Ishikawa (cell line): ENCODE measurements around the gene YBX2.

Source experiments
- CEBPB ChIP-seq: IDR thresholded peaks from 2 replicates; pipeline ENCODE4 v1.6.1; 2012
- CREB1 ChIP-seq: IDR thresholded peaks from 2 replicates; pipeline ENCODE4 v1.6.1; 2012; ENCODE audit warnings: low read depth
- EGR1 ChIP-seq: IDR thresholded peaks from 2 replicates; pipeline ENCODE4 v1.6.1; 2012
- EP300 ChIP-seq: IDR thresholded peaks from 2 replicates; pipeline ENCODE4 v1.6.1; 2012; ENCODE audit warnings: borderline replicate concordance
- FOXM1 ChIP-seq: IDR thresholded peaks from 2 replicates; pipeline ENCODE4 v1.6.1; 2012; ENCODE audit warnings: low read depth, borderline replicate concordance
- MAX ChIP-seq: IDR thresholded peaks from 2 replicates; pipeline ENCODE4 v1.6.1; 2012
- NFIC ChIP-seq: IDR thresholded peaks from 2 replicates; pipeline ENCODE4 v1.6.1; 2012
- RAD21 ChIP-seq: IDR thresholded peaks from 2 replicates; pipeline ENCODE4 v1.6.1; 2012; ENCODE audit warnings: low read depth
- REST ChIP-seq: IDR thresholded peaks from 2 replicates; pipeline ENCODE4 v1.6.1; 2012; ENCODE audit warnings: low read depth, mild to moderate bottlenecking
- TAF1 ChIP-seq: IDR thresholded peaks from 2 replicates; pipeline ENCODE4 v1.6.1; 2012; ENCODE audit warnings: low read depth, mild to moderate bottlenecking
- TCF12 ChIP-seq: IDR thresholded peaks from 2 replicates; pipeline ENCODE4 v1.6.1; 2012; ENCODE audit warnings: low read depth
- TEAD4 ChIP-seq: IDR thresholded peaks from 2 replicates; pipeline ENCODE4 v1.6.1; 2012
- USF1 ChIP-seq: IDR thresholded peaks from 2 replicates; pipeline ENCODE4 v1.6.1; 2012
- YY1 ChIP-seq: IDR thresholded peaks from 2 replicates; pipeline ENCODE4 v1.6.1; 2012; ENCODE audit warnings: low read depth
- ZBTB7A ChIP-seq: IDR thresholded peaks from 2 replicates; pipeline ENCODE4 v1.6.1; 2012; ENCODE audit warnings: low read depth

The YBX2 gene

GRCh38 chr17:7252176-7253043, 42.0 kb downstream of the YBX2 start, which contains the start of gene ELP5:
ELP5 (plus strand) TSS chr17:7252215; CDS start chr17:7252551, 336 bp downstream.
- TF ChIP-seq CREB1, result peak; percentile 91
- TF ChIP-seq RAD21, result peak; percentile 31; the same call in 1 of the 2 replicates
- peak; percentile 98 for TF ChIP-seq ZBTB7A
- TF ChIP-seq TEAD4, result no peak; the same call in 1 of the 2 replicates
- TF ChIP-seq TCF12, result peak; percentile 57; the same call in 1 of the 2 replicates
- peak; percentile 58 for TF ChIP-seq NFIC
- 0 out of 2 replicates have a peak, but pooled peaks have one; percentile 27 for TF ChIP-seq EP300
- no peak for TF ChIP-seq REST
- peak; percentile 59; the same call in 1 of the 2 replicates for TF ChIP-seq YY1
- TF ChIP-seq FOXM1, result no peak
- TF ChIP-seq CEBPB, result no peak
- peak; percentile 97 for TF ChIP-seq EGR1
- no peak; the same call in 1 of the 2 replicates for TF ChIP-seq USF1
- TF ChIP-seq MAX, result no peak; the same call in none of the 2 replicates
- peak; percentile 55 for TF ChIP-seq TAF1

- peak; percentile 94 for TF ChIP-seq YY1
- no peak for TF ChIP-seq ZBTB7A
- no peak for TF ChIP-seq FOXM1
- peak; percentile 50; the same call in 1 of the 2 replicates for TF ChIP-seq CREB1
- peak; percentile 80 for TF ChIP-seq TAF1
- TF ChIP-seq MAX, result no peak
- TF ChIP-seq USF1, result no peak
- no peak for TF ChIP-seq EP300
- TF ChIP-seq CEBPB, result no peak
- no peak for TF ChIP-seq EGR1
Measured at GRCh38 chr17:7251661-7252175, 42.7 kb downstream of the YBX2 start, which contains the start of gene CTDNEP1. CTDNEP1 (minus strand) TSS chr17:7251734; CDS start chr17:7251296, 438 bp downstream.

- TF ChIP-seq EGR1, result no peak
- TF ChIP-seq ZBTB7A, result 0 out of 2 replicates have a peak, but pooled peaks have one; percentile 21
Measured at GRCh38 chr17:7250695-7251627, 43.5 kb downstream of the YBX2 start.

GRCh38 chr17:7249830-7250229, 44.6 kb downstream of the YBX2 start:
- TF ChIP-seq USF1, result no peak
- no peak for TF ChIP-seq NFIC
- no peak for TF ChIP-seq EP300
- no peak for TF ChIP-seq EGR1
- TF ChIP-seq YY1, result no peak
- no peak for TF ChIP-seq ZBTB7A
- no peak for TF ChIP-seq CEBPB
- no peak for TF ChIP-seq TEAD4
- TF ChIP-seq RAD21, result no peak
- TF ChIP-seq TAF1, result no peak
- no peak for TF ChIP-seq MAX
- TF ChIP-seq CREB1, result no peak
- no peak for TF ChIP-seq FOXM1
- no peak for TF ChIP-seq REST
- TF ChIP-seq TCF12, result no peak
